ENCODE results near the gene GALNTL6. TPM values are rescaled to one million over a fixed set of nuclear protein-coding genes. Genes with fewer than 3 reads are reported as not detected.

GALNTL6 gene
- total RNA-seq, 1 experiment from 2014 or later, result not detected

GRCh38 chr4:172628263-172628662, 815.1 kb downstream of the GALNTL6 start:
- DNase-seq, result no peak
- Histone ChIP-seq H3K79me2 (ENCODE audit: low read depth) (no peaks in the 10 kb centered on the region), H3K9me3 (ENCODE audit: insufficient read depth, low read depth) (no peaks in the 10 kb centered on the region), H3K27me3 (ENCODE audit: insufficient read depth, low read depth) (no peaks in the 10 kb centered on the region), H3K4me2 (no peak overlapping the region), H3K36me3 (ENCODE audit: low read depth) (no peaks in the 10 kb centered on the region), H4K20me1 (ENCODE audit: insufficient read depth) (no peaks in the 10 kb centered on the region), H3K27ac (no peak overlapping the region), H3K9me2 (ENCODE audit: insufficient read depth) (no peaks in the 10 kb centered on the region; the same call in 1 of the 2 replicates), H3K4me1 (replicated peaks; ENCODE audit: insufficient read depth) (no peaks in the 10 kb centered on the region), H3F3A (ENCODE audit: insufficient read depth, low read depth) (no peaks in the 10 kb centered on the region), H3K4me3 (no peak overlapping the region), H2AFZ (no peak overlapping the region)
- ChIA-PET CTCF (no interaction called here), POLR2A (ENCODE audit: unreplicated experiment) (no interaction called here)
- no TSS peak for BruUV-seq (replicated peaks)
- TF ChIP-seq CTCF (conservative IDR thresholded peaks at IDR 0.05) (no peak), EZH2 (IDR thresholded peaks at IDR 0.05; ENCODE audit: low read depth) (no peak)
- intact Hi-C loops (cut with micrococcal nuclease; ENCODE audit: unreplicated experiment), result no loop called here

GRCh38 chr4:172630280-172630679, 817.1 kb downstream of the GALNTL6 start:
- H3K9me2 ChIP-seq (ENCODE audit: insufficient read depth), result no peaks in the 10 kb centered on the region
- POLR2A ChIA-PET (ENCODE audit: unreplicated experiment), result no interaction called here
- no peak overlapping the region for H2AFZ ChIP-seq
- DNase-seq, result no peak
- intact Hi-C loops (cut with micrococcal nuclease; ENCODE audit: unreplicated experiment), result no loop called here
- TF ChIP-seq EZH2 (IDR thresholded peaks at IDR 0.05; ENCODE audit: low read depth) (no peak), CTCF (conservative IDR thresholded peaks at IDR 0.05) (no peak)
- H3K27me3 ChIP-seq (ENCODE audit: insufficient read depth, low read depth), result no peaks in the 10 kb centered on the region
- H3K9me3 ChIP-seq (ENCODE audit: insufficient read depth, low read depth), result no peaks in the 10 kb centered on the region
- no TSS peak for BruUV-seq (replicated peaks)
- no peaks in the 10 kb centered on the region for H3F3A ChIP-seq (ENCODE audit: insufficient read depth, low read depth)
- H3K79me2 ChIP-seq (ENCODE audit: low read depth), result no peaks in the 10 kb centered on the region
- H3K36me3 ChIP-seq (ENCODE audit: low read depth), result no peaks in the 10 kb centered on the region
- H3K4me1 ChIP-seq (replicated peaks; ENCODE audit: insufficient read depth), result no peaks in the 10 kb centered on the region
- no peak overlapping the region for H3K4me3 ChIP-seq
- CTCF ChIA-PET, result no interaction called here
- no peak overlapping the region for H3K27ac ChIP-seq
- H4K20me1 ChIP-seq (ENCODE audit: insufficient read depth), result no peaks in the 10 kb centered on the region
- no peak overlapping the region for H3K4me2 ChIP-seq

GRCh38 chr4:172631832-172632231, 818.6 kb downstream of the GALNTL6 start:
- H3K79me2 ChIP-seq (ENCODE audit: low read depth), result no peaks in the 10 kb centered on the region
- H3K4me3 ChIP-seq, result no peak overlapping the region
- ChIA-PET CTCF (no interaction called here), POLR2A (ENCODE audit: unreplicated experiment) (no interaction called here)
- TF ChIP-seq CTCF (conservative IDR thresholded peaks at IDR 0.05) (no peak), EZH2 (IDR thresholded peaks at IDR 0.05; ENCODE audit: low read depth) (no peak)
- no TSS peak for BruUV-seq (replicated peaks)
- H3F3A ChIP-seq (ENCODE audit: insufficient read depth, low read depth), result no peaks in the 10 kb centered on the region
- H3K9me3 ChIP-seq (ENCODE audit: insufficient read depth, low read depth), result no peaks in the 10 kb centered on the region
- H3K4me1 ChIP-seq (replicated peaks; ENCODE audit: insufficient read depth), result no peaks in the 10 kb centered on the region
- H3K36me3 ChIP-seq (ENCODE audit: low read depth), result no peaks in the 10 kb centered on the region
- H4K20me1 ChIP-seq (ENCODE audit: insufficient read depth), result no peaks in the 10 kb centered on the region
- intact Hi-C loops (cut with micrococcal nuclease; ENCODE audit: unreplicated experiment), result no loop called here
- H3K27me3 ChIP-seq (ENCODE audit: insufficient read depth, low read depth), result no peaks in the 10 kb centered on the region
- H3K9me2 ChIP-seq (ENCODE audit: insufficient read depth), result no peaks in the 10 kb centered on the region
- H3K27ac ChIP-seq, result no peak overlapping the region
- no peak for DNase-seq
- no peak overlapping the region for H2AFZ ChIP-seq
- no peak overlapping the region for H3K4me2 ChIP-seq
